HG02840 (cell line): ENCODE results near the gene LYZL4.

ENCODE experiments used
- ATAC-seq: cut with Tn5 transposase; IDR thresholded peaks from one replicate; pipeline ENCODE4 v1.9.1; 2021; ENCODE audit warnings: mild to moderate bottlenecking, moderate library complexity, moderate number of reproducible peaks; ENCODE audit not compliant: unreplicated experiment, low FRiP score

The LYZL4 gene

GRCh38 chr3:42430781-42431532 lies 20.5 kb upstream of the LYZL4 start:
- ATAC-seq: no peak

- no peak for ATAC-seq
These were observed 18.4 kb upstream of the LYZL4 start for GRCh38 chr3:42428830-42429229.

- ATAC-seq: no peak
These were observed 15.5 kb upstream of the LYZL4 start for GRCh38 chr3:42425736-42426407.

DNA sequence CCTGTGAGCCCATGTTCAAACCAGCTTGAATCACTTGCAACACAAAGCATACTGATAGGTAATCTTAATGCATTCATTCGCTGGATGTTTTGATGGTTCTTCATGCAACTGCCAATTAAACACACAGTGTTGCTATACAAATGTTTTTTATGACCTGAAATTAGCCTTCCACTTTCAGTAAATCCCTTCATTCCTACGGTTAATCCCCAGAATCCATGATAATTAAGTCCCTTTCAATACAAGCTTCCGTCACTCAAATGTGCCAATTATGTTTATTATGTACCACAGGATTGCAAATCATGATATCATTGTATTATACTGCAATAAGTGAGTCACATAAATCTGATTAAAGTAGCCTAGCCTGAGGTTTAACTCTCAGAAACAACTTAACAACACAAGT lies 14.5 kb upstream of the LYZL4 start:
- no peak for ATAC-seq

DNA sequence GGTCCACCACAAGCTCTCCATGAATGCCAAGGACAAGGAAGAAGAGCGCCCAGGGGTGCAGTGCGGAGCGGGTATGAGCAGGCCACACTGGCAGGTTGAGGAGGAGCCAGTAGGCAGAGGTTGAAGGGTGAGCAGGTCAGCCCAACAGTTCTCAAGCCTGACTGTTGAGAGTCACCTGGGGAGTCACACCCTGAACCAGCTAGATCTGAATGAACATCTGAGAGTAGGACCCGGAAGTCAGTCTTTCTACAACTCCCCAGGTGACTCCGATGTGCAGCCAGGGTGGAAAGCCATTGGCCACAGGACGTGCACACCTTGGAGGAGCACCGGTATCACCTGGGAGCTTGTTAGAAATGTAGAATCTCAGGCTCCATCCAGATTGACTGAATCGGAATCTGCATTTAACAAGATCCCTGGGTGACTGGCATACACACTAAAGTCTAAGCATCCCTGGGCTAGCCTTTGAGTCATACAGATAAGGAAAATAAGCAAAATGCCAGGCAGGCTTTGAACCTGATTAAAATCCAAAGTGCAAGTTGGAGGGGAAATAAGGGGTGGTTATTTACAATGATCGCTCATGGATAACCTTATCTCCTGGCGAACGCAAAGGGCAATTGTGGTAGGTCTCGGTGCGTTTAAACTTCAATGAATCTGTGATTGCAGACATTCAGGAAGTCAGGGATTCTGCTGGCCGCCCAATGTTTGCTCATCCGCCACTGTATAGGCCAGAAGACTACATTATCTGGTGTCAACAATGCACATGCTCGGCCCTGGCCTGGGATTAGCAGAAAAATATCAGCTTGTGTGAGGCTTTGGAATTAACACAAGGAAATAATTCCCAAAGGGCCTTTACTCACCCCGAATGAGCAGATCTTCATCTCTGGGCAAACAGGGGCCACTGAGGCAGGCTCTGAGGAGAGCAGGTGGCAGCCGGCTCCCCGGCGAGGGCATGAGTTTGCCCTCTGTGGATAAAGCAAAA lies 11.7 kb upstream of the LYZL4 start:
- ATAC-seq: no peak

DNA sequence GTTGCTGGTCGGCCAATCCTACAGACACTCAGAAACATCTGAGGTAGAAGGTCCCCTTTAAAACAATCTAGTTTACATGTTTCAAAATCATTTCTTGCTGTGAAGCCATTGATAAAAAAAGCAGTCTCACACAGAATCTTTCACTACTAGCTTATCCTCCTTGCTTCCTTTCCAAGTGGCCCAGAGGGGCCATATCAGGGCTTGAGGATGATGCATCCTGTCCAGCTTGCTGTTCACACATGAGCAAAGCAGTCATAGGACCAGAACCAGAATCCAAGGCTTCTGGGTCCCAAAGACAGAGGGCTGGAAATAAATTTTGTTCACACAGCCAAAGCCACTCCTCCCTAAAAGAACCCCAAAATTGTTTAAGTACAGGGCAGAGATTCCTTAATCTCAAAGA lies 9.2 kb upstream of the LYZL4 start:
- ATAC-seq: no peak

- no peak for ATAC-seq
These were observed 2.2 kb upstream of the LYZL4 start for GRCh38 chr3:42412526-42413155.

GRCh38 chr3:42411429-42411828 lies 1.0 kb upstream of the LYZL4 start:
- no peak for ATAC-seq

- ATAC-seq: no peak
These were observed 2.3 kb downstream of the LYZL4 start for GRCh38 chr3:42408156-42408555.

DNA sequence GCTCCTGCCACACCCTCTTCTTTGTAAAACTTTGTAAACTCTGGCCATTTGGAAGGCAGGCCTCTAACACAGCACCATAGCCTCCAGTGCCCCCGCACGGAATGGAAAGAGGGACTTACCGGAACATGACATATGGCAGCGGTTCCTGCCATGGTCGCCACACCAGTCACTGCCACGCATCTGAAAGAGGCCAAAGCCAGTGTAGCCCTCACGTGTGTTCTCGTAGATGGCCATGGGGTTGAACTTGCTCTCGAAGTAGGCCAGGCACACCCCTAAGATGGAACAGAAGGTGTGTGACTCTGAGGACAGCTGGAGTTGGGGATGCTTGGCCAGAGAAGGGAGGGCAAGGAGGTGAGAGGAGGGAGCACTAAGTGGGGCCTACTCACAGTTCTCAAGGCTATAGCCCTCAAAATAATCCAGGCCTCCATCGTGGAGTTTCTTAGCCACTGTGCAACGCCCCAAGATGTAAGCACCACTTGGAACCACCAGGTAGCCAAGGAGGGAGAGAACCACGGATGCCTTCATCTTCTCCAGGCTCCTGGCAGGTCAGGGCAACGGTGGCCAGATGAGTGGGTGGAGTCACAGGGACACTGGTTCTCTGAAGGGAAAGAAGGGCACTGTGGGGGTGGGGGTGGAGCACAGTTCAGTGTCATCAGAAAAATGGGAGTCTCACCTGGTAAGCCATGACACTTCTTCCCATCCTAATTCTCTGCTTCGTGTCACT lies 3.5 kb downstream of the LYZL4 start:
- ATAC-seq: no peak

- ATAC-seq: no peak
These were observed 4.6 kb downstream of the LYZL4 start for GRCh38 chr3:42405857-42406256.

- no peak for ATAC-seq
These were observed 6.7 kb downstream of the LYZL4 start for GRCh38 chr3:42403737-42404136.

DNA sequence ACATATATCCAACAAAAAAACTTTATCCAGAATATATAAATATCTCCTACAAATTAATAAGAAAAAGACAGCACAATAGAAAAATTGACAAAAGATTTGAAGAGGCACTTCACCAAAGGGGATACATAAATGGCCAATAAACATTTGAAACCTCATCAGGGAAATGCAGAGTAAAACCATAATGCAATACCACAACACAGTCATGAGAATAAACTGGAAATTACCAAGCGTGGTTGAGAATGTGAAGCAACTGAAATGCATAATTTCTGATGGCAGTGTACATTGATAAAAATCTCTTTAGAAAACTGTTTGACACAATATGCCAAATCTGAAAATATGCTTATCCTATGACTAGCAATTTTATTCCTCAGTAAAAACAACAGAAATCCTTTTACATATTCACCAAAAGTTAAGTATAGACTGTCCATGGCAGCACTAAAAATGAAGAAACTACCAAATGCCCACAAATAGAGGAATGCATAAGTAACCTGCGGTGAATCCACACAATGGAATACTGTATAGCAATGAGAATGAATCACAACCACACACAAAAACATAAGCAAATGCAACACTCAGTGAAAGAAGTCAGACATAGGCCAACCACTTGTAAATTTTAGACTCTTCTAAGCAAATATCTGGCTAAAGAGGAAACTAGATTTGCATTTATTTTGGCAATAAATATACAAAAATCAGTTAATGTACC lies 7.9 kb downstream of the LYZL4 start:
- no peak for ATAC-seq

DNA sequence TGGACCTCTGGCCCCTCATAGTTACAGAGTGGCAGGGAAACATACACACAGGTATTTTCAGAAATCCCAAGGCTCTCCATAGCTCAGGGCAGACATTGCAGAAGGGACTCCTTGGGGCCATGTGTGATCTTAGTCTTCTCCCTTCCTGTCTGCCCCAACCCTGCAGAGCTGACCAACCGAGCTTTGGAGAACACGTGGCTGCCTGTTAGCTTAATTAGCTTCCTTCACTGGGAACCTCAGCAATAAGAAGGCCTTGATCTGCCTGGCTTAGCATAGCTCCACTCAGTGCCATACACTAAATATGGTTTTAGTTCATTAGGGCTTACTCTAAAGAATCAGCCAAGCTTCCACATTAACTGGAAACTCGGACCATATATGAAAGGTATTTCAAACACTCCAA lies 12.3 kb downstream of the LYZL4 start:
- ATAC-seq: no peak

DNA sequence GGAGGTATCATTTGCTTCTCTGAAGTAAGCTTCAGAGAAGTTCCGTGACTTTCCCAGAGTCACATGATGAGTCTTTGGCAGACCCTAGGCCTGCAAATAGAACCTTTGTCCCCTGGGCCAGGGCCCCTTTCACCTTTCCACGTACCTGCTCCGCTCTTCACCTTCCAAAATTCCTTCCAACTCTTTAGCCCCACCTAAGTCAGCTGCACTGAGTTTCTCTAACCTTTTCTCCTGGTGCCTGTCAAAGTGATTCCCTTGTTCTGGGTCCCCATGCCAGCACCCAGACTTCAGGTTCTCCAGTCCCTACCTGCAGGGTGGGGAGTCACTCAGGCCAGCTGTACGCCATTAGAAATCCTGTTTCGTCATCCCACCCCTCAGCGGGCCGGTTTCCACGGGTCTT lies 12.8 kb downstream of the LYZL4 start:
- no peak for ATAC-seq

DNA sequence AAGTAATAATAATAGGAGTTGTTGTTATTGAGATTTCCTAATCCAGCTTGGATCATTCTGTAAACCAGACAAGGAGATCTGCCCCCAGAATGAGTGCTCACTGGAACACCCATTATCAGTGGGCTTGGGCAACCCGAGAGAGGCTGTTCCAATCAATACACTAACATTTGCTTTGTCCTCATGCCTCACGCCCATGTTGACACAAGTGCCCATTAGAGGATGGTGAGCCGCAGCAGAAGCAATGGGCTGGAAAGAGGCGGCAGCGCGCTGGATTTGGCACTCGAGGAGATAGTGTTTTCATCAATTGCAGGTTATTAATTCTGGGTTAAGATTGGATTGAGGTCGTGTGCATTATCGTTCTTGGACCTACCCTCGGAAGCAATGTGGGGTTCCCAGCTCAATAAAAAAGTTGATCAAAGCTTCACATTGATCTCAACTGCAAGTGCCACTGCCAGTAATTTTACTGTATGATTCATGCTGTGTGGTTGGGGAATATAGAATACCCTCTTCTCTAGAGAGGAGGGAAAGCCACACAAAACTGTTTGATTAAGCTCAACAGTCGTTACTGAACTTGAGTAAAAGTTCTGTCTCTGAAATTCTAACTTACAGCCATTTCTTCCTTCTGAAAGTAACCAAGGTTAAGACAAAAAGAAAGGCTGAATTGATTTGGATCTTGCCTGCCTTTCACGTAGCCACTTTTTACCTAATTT lies 15.7 kb downstream of the LYZL4 start:
- ATAC-seq: no peak

- no peak for ATAC-seq
These were observed 22.4 kb downstream of the LYZL4 start for GRCh38 chr3:42387802-42388651.

DNA sequence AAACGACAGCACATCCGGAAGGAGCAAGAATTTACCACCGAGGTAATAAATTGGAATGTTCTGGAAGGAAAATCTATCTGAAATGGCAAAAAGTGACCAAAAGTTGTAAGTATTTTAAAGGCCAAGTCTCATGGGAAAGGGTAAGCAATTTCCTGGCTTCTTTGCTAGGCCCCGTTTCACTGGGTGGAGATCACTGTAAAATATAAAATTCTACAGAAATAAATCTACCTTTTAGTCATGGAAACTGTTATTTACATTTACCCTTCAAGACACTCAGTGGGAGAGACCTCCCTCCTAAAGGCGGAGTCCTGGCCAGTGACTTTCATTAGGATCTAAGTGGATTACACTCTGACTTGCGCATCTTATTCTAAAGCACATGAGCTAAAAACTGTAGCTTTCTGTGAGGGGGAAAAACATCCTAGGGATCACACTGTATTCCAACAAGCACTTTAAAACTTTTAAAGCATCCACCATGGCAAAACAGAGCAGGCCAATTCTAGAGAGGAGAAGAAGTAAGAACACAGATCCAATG lies 28.8 kb downstream of the LYZL4 start:
- no peak for ATAC-seq
